Measurements from ENCODE around the gene CACNA1G.

The CACNA1G gene

GRCh38 chr17:50627036-50627781, 66.7 kb downstream of the CACNA1G start:
- no peak for TF ChIP-seq CTCF (conservative IDR thresholded peaks at IDR 0.05)
- peak overlapping the region; percentile 90 for H3K27ac ChIP-seq

- peak overlapping the region; percentile 90 for H3K27ac ChIP-seq
- 0 out of 2 replicates have a peak, but pooled peaks have one; percentile 16 for TF ChIP-seq CTCF (conservative IDR thresholded peaks at IDR 0.05)
Measured at GRCh38 chr17:50627782-50628601, 67.5 kb downstream of the CACNA1G start.

- no peak for TF ChIP-seq CTCF (conservative IDR thresholded peaks at IDR 0.05)
- H3K27ac ChIP-seq = peak overlapping the region; percentile 90; the same call in 1 of the 2 replicates
Measured at GRCh38 chr17:50629902-50630301, 69.4 kb downstream of the CACNA1G start.

DNA sequence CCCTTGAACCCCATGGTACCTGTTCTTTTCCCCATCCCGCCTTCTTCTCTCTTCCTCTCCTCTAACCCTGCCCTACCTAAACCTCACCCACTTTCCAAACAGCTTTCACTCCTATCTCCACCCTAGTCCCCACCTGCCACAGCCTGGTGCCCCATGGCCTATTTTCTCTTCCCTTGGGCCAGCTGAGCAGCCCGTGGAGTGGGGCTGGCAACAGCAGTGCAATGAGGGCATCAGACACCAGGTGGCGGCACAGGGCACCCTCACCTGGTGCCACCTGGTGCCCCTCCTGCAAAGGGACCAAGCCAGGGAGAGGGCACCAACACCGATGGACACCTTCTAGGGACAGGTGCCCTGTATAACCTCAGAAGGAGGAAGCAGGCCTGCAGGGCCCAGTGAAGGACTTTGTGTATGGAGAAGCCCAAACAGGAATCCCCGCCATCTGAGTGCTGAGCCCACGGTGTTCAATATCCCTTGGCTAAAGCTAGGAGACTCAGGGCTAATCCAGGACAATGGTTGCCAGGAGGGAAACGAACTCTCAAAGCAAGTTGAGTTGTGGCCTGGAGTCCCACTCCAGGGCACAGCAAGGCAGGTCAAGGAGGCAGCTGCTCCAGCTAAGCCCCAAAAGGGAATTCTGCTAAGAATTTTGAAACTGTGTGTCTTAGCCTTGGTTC, 70.1 kb downstream of the CACNA1G start:
- peak overlapping the region; percentile 90; the same call in 1 of the 2 replicates for H3K27ac ChIP-seq
- peak; percentile 95 for TF ChIP-seq CTCF (conservative IDR thresholded peaks at IDR 0.05)

- no peak for TF ChIP-seq CTCF (conservative IDR thresholded peaks at IDR 0.05)
- H3K27ac ChIP-seq = peak overlapping the region; percentile 90; the same call in 1 of the 2 replicates
Measured at GRCh38 chr17:50631195-50631907, 70.8 kb downstream of the CACNA1G start.

- H3K27ac ChIP-seq = peak overlapping the region; percentile 90; the same call in 1 of the 2 replicates
- TF ChIP-seq CTCF (conservative IDR thresholded peaks at IDR 0.05) = no peak
Measured at GRCh38 chr17:50631908-50632571, 71.5 kb downstream of the CACNA1G start.

Data from VCaP (cell line).